WTC11 (cell line): ENCODE results near the gene CATSPERZ.

Source experiments
- NR2C2 ChIP-seq: sonication (generic); formaldehyde crosslinking; IDR thresholded peaks from 2 replicates; pipeline ENCODE4 v1.8.0; 2022; ENCODE audit warnings: mild to moderate bottlenecking, missing genetic modification reagents
- NR3C1 ChIP-seq: sonication (generic); formaldehyde crosslinking; conservative IDR thresholded peaks from 2 replicates; pipeline ENCODE4 v1.8.1; 2023; ENCODE audit warnings: low read depth, mild to moderate bottlenecking, missing genetic modification reagents
- TCF7 ChIP-seq: sonication (generic); formaldehyde crosslinking; IDR thresholded peaks from 2 replicates; pipeline ENCODE4 v1.8.0; 2022; ENCODE audit warnings: mild to moderate bottlenecking, low read depth, missing genetic modification reagents, moderate library complexity
- ZNF423 ChIP-seq: fragments of 250-450 bp; sonication (Bioruptor Pico); IDR thresholded peaks from 2 replicates; pipeline ENCODE4 v2.1.2; 2022; ENCODE audit warnings: mild to moderate bottlenecking, moderate library complexity
- TF ChIP-seq, protein P1 (sequence below): fragments of 200-600 bp; IDR thresholded peaks from 2 replicates; pipeline ENCODE4 v1.8.0; 2022; ENCODE audit warnings: antibody characterized with exemption
- TF ChIP-seq, protein P2 (sequence below): sonication (generic); formaldehyde crosslinking; conservative IDR thresholded peaks from 2 replicates; pipeline ENCODE4 v1.8.1; 2022; ENCODE audit warnings: mild to moderate bottlenecking, missing genetic modification reagents
- TF ChIP-seq, protein P3 (sequence below): sonication (generic); formaldehyde crosslinking; IDR thresholded peaks from 2 replicates; pipeline ENCODE4 v1.8.0; 2022; ENCODE audit warnings: mild to moderate bottlenecking, missing genetic modification reagents
- TF ChIP-seq, protein P4 (sequence below): sonication (generic); formaldehyde crosslinking; IDR thresholded peaks from 2 replicates; pipeline ENCODE4 v1.8.1; 2022; ENCODE audit warnings: low read depth, missing genetic modification reagents, borderline replicate concordance
- TF ChIP-seq, protein P5 (sequence below): fragments of 250-450 bp; sonication (Bioruptor Pico); IDR thresholded peaks from 2 replicates; pipeline ENCODE4 v1.8.0; 2021; ENCODE audit warnings: mild to moderate bottlenecking
- TF ChIP-seq, protein P6 (sequence below): sonication (generic); formaldehyde crosslinking; IDR thresholded peaks from 2 replicates; pipeline ENCODE4 v1.8.1; 2022; ENCODE audit warnings: low read depth, mild to moderate bottlenecking, moderate library complexity, missing genetic modification reagents, borderline replicate concordance
- TF ChIP-seq, protein P7 (sequence below): sonication (generic); formaldehyde crosslinking; IDR thresholded peaks from 2 replicates; pipeline ENCODE4 v1.8.1; 2023; ENCODE audit warnings: mild to moderate bottlenecking, missing genetic modification reagents, borderline replicate concordance

DNA sequence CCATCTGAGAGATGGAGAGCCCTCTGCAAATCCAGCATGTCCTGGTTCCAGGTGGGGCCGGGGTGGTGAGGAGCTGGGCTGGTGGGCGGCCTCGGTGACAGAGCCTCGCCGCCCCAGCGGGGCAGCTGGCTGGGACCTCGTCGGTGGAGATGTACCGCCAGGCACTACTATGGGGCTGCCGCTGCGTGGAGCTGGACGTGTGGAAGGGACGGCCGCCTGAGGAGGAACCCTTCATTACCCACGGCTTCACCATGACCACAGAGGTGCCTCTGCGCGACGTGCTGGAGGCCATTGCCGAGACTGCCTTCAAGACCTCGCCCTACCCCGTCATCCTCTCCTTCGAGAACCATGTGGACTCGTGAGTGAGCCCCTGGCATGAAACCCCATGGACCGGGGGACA is 41.8 kb upstream of the CATSPERZ start:
- TF ChIP-seq, protein P1, sequence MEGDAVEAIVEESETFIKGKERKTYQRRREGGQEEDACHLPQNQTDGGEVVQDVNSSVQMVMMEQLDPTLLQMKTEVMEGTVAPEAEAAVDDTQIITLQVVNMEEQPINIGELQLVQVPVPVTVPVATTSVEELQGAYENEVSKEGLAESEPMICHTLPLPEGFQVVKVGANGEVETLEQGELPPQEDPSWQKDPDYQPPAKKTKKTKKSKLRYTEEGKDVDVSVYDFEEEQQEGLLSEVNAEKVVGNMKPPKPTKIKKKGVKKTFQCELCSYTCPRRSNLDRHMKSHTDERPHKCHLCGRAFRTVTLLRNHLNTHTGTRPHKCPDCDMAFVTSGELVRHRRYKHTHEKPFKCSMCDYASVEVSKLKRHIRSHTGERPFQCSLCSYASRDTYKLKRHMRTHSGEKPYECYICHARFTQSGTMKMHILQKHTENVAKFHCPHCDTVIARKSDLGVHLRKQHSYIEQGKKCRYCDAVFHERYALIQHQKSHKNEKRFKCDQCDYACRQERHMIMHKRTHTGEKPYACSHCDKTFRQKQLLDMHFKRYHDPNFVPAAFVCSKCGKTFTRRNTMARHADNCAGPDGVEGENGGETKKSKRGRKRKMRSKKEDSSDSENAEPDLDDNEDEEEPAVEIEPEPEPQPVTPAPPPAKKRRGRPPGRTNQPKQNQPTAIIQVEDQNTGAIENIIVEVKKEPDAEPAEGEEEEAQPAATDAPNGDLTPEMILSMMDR = no peak
- TF ChIP-seq, protein P2, sequence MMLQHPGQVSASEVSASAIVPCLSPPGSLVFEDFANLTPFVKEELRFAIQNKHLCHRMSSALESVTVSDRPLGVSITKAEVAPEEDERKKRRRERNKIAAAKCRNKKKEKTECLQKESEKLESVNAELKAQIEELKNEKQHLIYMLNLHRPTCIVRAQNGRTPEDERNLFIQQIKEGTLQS (CRISPR knock-in tag) = no peak
- TF ChIP-seq, protein P3, sequence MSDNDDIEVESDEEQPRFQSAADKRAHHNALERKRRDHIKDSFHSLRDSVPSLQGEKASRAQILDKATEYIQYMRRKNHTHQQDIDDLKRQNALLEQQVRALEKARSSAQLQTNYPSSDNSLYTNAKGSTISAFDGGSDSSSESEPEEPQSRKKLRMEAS (CRISPR knock-in tag) = no peak
- TF ChIP-seq TCF7 (CRISPR knock-in tag) (no peak), NR2C2 (no peak), ZNF423 (CRISPR knock-in tag) (no peak), NR3C1 (CRISPR knock-in tag) (no peak)
- TF ChIP-seq, protein P4, sequence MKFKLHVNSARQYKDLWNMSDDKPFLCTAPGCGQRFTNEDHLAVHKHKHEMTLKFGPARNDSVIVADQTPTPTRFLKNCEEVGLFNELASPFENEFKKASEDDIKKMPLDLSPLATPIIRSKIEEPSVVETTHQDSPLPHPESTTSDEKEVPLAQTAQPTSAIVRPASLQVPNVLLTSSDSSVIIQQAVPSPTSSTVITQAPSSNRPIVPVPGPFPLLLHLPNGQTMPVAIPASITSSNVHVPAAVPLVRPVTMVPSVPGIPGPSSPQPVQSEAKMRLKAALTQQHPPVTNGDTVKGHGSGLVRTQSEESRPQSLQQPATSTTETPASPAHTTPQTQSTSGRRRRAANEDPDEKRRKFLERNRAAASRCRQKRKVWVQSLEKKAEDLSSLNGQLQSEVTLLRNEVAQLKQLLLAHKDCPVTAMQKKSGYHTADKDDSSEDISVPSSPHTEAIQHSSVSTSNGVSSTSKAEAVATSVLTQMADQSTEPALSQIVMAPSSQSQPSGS (CRISPR knock-in tag) = no peak
- TF ChIP-seq, protein P5, sequence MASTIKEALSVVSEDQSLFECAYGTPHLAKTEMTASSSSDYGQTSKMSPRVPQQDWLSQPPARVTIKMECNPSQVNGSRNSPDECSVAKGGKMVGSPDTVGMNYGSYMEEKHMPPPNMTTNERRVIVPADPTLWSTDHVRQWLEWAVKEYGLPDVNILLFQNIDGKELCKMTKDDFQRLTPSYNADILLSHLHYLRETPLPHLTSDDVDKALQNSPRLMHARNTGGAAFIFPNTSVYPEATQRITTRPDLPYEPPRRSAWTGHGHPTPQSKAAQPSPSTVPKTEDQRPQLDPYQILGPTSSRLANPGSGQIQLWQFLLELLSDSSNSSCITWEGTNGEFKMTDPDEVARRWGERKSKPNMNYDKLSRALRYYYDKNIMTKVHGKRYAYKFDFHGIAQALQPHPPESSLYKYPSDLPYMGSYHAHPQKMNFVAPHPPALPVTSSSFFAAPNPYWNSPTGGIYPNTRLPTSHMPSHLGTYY (CRISPR knock-in tag) = no peak
- TF ChIP-seq, protein P6, sequence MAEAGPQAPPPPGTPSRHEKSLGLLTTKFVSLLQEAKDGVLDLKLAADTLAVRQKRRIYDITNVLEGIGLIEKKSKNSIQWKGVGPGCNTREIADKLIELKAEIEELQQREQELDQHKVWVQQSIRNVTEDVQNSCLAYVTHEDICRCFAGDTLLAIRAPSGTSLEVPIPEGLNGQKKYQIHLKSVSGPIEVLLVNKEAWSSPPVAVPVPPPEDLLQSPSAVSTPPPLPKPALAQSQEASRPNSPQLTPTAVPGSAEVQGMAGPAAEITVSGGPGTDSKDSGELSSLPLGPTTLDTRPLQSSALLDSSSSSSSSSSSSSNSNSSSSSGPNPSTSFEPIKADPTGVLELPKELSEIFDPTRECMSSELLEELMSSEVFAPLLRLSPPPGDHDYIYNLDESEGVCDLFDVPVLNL = no peak
- TF ChIP-seq, protein P7, sequence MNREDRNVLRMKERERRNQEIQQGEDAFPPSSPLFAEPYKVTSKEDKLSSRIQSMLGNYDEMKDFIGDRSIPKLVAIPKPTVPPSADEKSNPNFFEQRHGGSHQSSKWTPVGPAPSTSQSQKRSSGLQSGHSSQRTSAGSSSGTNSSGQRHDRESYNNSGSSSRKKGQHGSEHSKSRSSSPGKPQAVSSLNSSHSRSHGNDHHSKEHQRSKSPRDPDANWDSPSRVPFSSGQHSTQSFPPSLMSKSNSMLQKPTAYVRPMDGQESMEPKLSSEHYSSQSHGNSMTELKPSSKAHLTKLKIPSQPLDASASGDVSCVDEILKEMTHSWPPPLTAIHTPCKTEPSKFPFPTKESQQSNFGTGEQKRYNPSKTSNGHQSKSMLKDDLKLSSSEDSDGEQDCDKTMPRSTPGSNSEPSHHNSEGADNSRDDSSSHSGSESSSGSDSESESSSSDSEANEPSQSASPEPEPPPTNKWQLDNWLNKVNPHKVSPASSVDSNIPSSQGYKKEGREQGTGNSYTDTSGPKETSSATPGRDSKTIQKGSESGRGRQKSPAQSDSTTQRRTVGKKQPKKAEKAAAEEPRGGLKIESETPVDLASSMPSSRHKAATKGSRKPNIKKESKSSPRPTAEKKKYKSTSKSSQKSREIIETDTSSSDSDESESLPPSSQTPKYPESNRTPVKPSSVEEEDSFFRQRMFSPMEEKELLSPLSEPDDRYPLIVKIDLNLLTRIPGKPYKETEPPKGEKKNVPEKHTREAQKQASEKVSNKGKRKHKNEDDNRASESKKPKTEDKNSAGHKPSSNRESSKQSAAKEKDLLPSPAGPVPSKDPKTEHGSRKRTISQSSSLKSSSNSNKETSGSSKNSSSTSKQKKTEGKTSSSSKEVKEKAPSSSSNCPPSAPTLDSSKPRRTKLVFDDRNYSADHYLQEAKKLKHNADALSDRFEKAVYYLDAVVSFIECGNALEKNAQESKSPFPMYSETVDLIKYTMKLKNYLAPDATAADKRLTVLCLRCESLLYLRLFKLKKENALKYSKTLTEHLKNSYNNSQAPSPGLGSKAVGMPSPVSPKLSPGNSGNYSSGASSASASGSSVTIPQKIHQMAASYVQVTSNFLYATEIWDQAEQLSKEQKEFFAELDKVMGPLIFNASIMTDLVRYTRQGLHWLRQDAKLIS (CRISPR knock-in tag) = no peak
